Testis (tissue), 2 donors: ENCODE measurements around the gene C5.

ENCODE experiments used
- POLR2A ChIP-seq: fragments of 450-650 bp; IDR thresholded peaks from one replicate; pipeline ENCODE4 v1.6.1; 2017; ENCODE audit warnings: antibody characterized with exemption, mild to moderate bottlenecking, moderate library complexity
- TF ChIP-seq, protein P1 (sequence below), 3 experiments: fragments of 450-650 bp in 2 of 3; fragments of 200-600 bp in 1 of 3; sonication (generic) in 1 of 3; IDR thresholded peaks; one replicate each; pipeline ENCODE4 v1.5.1; 2016 to 2019; ENCODE audit warnings: antibody characterized with exemption in 3 of 3, mild to moderate bottlenecking in 2 of 3, moderate library complexity in 1 of 3

DNA sequence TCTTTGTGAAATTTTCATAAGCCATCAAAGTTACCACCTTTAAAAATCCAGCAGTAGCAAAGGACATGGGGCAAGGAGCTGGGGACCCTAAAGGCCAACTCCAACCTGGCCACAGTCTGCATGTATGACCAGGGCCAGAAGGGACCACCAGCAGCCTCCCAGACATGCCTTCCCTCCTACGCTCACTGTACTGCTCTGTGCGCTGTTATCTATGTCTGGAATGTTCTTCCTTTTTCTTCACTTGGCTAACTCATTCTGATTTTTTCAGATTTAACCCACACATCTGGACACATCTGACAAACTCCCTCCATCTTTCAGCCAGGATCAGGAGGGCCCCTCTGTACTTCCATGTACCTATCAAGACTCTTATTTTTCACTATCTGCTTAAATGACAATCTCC is 75.9 kb downstream of the C5 start:
- TF ChIP-seq POLR2A = no peak
- TF ChIP-seq, protein P1, sequence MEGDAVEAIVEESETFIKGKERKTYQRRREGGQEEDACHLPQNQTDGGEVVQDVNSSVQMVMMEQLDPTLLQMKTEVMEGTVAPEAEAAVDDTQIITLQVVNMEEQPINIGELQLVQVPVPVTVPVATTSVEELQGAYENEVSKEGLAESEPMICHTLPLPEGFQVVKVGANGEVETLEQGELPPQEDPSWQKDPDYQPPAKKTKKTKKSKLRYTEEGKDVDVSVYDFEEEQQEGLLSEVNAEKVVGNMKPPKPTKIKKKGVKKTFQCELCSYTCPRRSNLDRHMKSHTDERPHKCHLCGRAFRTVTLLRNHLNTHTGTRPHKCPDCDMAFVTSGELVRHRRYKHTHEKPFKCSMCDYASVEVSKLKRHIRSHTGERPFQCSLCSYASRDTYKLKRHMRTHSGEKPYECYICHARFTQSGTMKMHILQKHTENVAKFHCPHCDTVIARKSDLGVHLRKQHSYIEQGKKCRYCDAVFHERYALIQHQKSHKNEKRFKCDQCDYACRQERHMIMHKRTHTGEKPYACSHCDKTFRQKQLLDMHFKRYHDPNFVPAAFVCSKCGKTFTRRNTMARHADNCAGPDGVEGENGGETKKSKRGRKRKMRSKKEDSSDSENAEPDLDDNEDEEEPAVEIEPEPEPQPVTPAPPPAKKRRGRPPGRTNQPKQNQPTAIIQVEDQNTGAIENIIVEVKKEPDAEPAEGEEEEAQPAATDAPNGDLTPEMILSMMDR (IDR thresholded peaks at IDR 0.05) = no peak
